Measurements from ENCODE around the gene SUPT20H.

GRCh38 chr13:37026771-37027170 lies 32.7 kb downstream of the SUPT20H start:
- TF ChIP-seq EZH2 (optimal IDR thresholded peaks at IDR 0.05; ENCODE audit: low read depth, low read length) (no peak), EZH2phosphoT487 (IDR thresholded peaks at IDR 0.05; ENCODE audit: low read length) (no peak)
- TF ChIP-seq, protein P1, sequence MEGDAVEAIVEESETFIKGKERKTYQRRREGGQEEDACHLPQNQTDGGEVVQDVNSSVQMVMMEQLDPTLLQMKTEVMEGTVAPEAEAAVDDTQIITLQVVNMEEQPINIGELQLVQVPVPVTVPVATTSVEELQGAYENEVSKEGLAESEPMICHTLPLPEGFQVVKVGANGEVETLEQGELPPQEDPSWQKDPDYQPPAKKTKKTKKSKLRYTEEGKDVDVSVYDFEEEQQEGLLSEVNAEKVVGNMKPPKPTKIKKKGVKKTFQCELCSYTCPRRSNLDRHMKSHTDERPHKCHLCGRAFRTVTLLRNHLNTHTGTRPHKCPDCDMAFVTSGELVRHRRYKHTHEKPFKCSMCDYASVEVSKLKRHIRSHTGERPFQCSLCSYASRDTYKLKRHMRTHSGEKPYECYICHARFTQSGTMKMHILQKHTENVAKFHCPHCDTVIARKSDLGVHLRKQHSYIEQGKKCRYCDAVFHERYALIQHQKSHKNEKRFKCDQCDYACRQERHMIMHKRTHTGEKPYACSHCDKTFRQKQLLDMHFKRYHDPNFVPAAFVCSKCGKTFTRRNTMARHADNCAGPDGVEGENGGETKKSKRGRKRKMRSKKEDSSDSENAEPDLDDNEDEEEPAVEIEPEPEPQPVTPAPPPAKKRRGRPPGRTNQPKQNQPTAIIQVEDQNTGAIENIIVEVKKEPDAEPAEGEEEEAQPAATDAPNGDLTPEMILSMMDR (IDR thresholded peaks at IDR 0.05; ENCODE audit: low read length) = no peak

Data from MM.1S (cell line).